WERI-Rb-1 (cell line): ENCODE results near the gene UBAP1L.
"Not testable (repeated sequence)": the region's sequence is repeated elsewhere in the genome, so short reads cannot be mapped to it uniquely, and the experiment has no call there.

Experiments used
- DNase-seq: peaks from one replicate; pipeline ENCODE4 v3.0.0-alpha.2; 2020
- H3K27ac ChIP-seq: fragments of 250-450 bp; sonication (Bioruptor Pico); 2 replicates; pipeline ENCODE4 v1.5.1; 2020; ENCODE audit warnings: mild to moderate bottlenecking, moderate library complexity
- H3K27me3 ChIP-seq: fragments of 250-450 bp; sonication (Bioruptor Pico); 2 replicates; pipeline ENCODE4 v1.5.1; 2021; ENCODE audit warnings: mild to moderate bottlenecking, low read depth, moderate library complexity; ENCODE audit not compliant: insufficient read depth, severe bottlenecking
- H3K36me3 ChIP-seq: fragments of 250-450 bp; sonication (Bioruptor Pico); 2 replicates; pipeline ENCODE4 v1.5.1; 2020; ENCODE audit warnings: mild to moderate bottlenecking, moderate library complexity
- H3K4me3 ChIP-seq: 2 replicates; pipeline ENCODE4 v1.5.1; 2011; ENCODE audit warnings: low read depth, mild to moderate bottlenecking, control low read depth, low read length
- H3K9me3 ChIP-seq: fragments of 250-450 bp; sonication (Bioruptor Pico); 2 replicates; pipeline ENCODE4 v1.5.1; 2021; ENCODE audit warnings: mild to moderate bottlenecking, moderate library complexity; ENCODE audit not compliant: severe bottlenecking
- CTCF ChIP-seq: IDR thresholded peaks from 2 replicates; pipeline ENCODE4 v1.5.1; 2011; ENCODE audit warnings: low read depth, mild to moderate bottlenecking, control low read depth, inconsistent platforms, low read length

UBAP1L gene

GRCh38 chr15:65146438-65146837 lies 31.4 kb upstream of the UBAP1L start:
- Histone ChIP-seq H3K4me3 (no peak overlapping the region), H3K27ac (no peak overlapping the region)
- DNase-seq: no peak

GRCh38 chr15:65138631-65139030 lies 23.6 kb upstream of the UBAP1L start:
- H3K4me3 ChIP-seq, H3K27ac ChIP-seq: not testable (repeated sequence)

More at GRCh38 chr15:65146438-65146837, 31.4 kb upstream of the UBAP1L start:
- Histone ChIP-seq H3K27me3 (no peaks in the 10 kb centered on the region), H3K36me3 (peaks cover 23% of the 10 kb centered on the region), H3K9me3 (no peaks in the 10 kb centered on the region)
- no peak for TF ChIP-seq CTCF

GRCh38 chr15:65137893-65138292 lies 22.9 kb upstream of the UBAP1L start:
- not testable (repeated sequence) for H3K36me3 ChIP-seq, H3K4me3 ChIP-seq, H3K27ac ChIP-seq, H3K9me3 ChIP-seq, H3K27me3 ChIP-seq, DNase-seq

More at GRCh38 chr15:65138631-65139030, 23.6 kb upstream of the UBAP1L start:
- H3K27me3 ChIP-seq, DNase-seq, H3K9me3 ChIP-seq, H3K36me3 ChIP-seq: not testable (repeated sequence)

DNA sequence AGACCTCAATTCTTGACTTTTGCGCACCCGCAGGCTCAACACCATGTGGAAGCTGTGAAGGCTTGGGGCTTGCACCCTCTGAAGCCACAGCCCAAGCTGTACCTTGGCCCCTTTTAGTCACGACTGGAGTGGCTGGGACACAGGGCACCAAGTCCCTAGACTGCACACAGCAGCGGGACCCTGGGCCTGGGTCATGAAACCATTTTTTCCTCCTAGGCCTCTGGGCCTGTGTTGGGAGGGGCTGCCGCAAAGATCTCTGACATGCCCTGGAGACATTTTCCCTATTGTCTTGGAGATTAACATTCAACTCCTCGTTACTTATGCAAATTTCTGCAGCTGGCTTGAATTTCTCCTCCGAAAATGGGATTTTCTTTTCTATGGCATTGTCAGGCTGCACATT lies 22.1 kb upstream of the UBAP1L start:
- DNase-seq, H3K36me3 ChIP-seq, H3K4me3 ChIP-seq, H3K27me3 ChIP-seq, H3K9me3 ChIP-seq, H3K27ac ChIP-seq: not testable (repeated sequence)

GRCh38 chr15:65134538-65134937 lies 19.5 kb upstream of the UBAP1L start:
- peaks cover 8% of the 10 kb centered on the region for H3K9me3 ChIP-seq
- H3K36me3 ChIP-seq: peaks cover 19% of the 10 kb centered on the region
- H3K27me3 ChIP-seq: no peaks in the 10 kb centered on the region
- TF ChIP-seq CTCF: no peak
- H3K27ac ChIP-seq: no peak overlapping the region
- peak overlapping the region; percentile 80 for H3K4me3 ChIP-seq
- DNase-seq: no peak

GRCh38 chr15:65133548-65134200 lies 18.7 kb upstream of the UBAP1L start, which contains the start of gene PDCD7:
Gene PDCD7, minus strand, starts transcription at chr15:65133808. Its CDS starts 27 bp downstream, at chr15:65133781.
- TF ChIP-seq CTCF: no peak
- DNase-seq: peak; percentile 88
- Histone ChIP-seq H3K27ac (peak within 1 kb of the TSS; percentile 87), H3K9me3 (peaks cover 8% of the 10 kb centered on the region), H3K4me3 (peak within 1 kb of the TSS; percentile 80), H3K36me3 (peaks cover 27% of the 10 kb centered on the region), H3K27me3 (no peaks in the 10 kb centered on the region)

- Histone ChIP-seq H3K27ac (peak overlapping the region; percentile 87), H3K9me3 (peaks cover 7% of the 10 kb centered on the region)
- peak; percentile 20 for DNase-seq
Observed at GRCh38 chr15:65132878-65133547, 18.0 kb upstream of the UBAP1L start.

More at GRCh38 chr15:65132878-65133547, 18.0 kb upstream of the UBAP1L start:
- H3K27me3 ChIP-seq: no peaks in the 10 kb centered on the region
- H3K4me3 ChIP-seq: peak overlapping the region; percentile 80
- no peak for TF ChIP-seq CTCF
- H3K36me3 ChIP-seq: peaks cover 34% of the 10 kb centered on the region
